DMS79 (cell line): Measurements from ENCODE around the gene DOCK8.

Experiments
- DNase-seq: peaks from one replicate; lab custom pipeline; 2025; lab: John Stamatoyannopoulos, UW

DOCK8 gene

GRCh38 chr9:495739-496138 is 281.1 kb downstream of the DOCK8 start:
- no peak for DNase-seq

- DNase-seq, result no peak
These were observed 288.7 kb downstream of the DOCK8 start for GRCh38 chr9:503326-503725.

DNA sequence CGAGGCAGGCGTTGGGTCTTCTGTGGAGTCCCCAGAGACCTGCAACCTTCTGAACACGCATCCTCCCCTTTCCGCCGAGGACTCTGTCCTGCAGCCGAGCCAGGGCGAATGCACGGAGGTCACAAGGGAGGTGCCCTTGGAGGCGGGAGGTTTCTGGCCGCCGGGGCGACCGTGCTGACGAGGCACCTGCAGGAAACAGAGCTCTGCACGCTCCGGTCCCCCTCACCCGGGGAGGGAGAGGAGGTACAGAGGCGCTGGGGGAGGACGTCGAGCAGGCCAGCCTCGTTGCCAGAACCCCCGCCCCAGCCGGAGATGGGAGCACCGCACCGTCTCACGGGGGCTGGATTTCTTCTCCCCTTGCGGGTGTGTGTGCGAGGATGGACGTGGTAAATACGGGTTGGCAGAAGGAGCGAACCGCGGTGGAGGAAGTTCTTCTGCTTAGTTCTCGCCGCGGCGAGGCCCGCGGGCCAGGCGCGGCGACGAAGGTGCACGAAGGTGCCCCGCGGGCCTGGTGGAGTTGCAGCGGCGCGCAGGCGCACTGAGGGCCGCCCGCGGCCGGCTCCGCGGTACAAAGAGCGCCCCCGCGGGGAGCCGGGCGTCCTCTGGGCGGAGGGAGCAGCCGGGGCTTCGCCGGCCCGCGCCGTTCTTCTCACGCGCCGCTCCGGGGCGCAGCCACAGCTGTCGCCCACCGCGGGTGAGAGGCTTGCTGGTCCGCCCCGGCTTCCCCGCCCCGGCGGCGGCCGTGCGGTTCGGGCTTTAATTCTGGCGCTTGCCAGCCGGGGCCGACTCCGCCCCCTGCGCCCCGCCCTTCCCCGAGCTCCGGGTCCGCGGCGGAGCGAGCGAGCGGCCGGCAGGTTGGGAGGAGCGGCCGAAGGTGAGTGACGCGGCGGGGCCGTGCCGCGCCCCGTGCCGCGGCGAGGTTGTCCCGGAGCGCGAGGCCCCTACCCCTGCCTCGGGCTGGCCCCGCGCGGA is 289.5 kb downstream of the DOCK8 start, which contains the start of gene KANK1:
Gene KANK1 (plus strand): TSS at position 815 of the 972 bp plus-strand sequence.
- peak; percentile 27 for DNase-seq

DNA sequence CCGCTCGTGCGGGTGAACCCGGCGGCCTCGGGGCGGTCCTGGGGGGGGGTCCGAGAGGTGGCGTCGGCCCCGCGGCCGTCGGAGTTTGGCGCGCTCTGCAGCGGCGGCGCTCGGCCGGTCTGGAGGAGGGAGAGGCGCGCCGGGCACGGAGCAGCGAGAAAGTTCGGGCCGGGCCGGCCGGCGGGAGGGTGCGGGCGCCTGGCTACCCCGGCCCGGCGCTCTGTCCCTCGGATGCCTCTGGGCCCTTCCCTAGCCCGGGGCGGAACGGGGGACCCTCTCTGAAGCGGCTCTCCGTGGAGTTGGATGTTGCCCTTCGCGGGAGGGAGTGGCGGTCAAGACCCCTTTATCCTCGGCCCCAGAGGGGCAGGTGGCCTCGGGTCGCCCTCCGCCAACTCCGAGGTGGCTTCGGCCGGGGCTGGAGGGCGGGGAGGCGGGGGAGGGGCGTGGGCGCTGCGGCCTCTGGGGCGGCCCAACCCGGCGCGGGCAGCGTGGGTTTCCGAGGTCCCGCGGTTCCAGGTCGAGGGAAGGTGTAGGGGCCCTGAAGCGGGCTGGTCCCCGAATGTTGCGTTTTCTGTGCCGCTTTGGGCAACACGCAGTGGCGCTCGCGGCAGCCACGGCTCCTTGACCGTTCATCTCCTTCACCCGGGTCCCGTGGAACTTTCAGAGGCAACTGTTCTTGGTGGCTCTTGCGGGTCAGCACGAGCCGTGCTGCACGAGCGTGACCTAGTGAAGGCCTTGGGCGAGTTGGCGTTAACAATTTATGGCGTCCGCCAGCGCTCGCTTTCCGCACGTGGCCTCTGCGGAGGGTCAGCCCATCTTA is 290.5 kb downstream of the DOCK8 start:
- no peak for DNase-seq

DNA sequence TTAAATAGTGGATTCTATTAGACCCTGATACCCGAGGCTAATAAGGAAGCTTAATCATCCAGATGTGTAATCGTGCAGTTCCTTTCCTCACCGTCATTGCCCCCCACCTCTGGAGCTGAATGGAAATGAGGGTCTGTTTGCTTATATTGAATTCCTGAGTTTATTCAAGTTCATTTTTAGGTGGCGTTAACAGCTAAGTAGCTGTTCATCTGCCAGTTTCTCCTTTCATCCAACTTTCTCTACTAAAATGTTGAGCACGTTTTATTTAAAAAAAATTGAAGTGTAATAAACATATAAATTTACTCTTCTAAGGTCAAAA is 291.0 kb downstream of the DOCK8 start:
- DNase-seq, result no peak

DNA sequence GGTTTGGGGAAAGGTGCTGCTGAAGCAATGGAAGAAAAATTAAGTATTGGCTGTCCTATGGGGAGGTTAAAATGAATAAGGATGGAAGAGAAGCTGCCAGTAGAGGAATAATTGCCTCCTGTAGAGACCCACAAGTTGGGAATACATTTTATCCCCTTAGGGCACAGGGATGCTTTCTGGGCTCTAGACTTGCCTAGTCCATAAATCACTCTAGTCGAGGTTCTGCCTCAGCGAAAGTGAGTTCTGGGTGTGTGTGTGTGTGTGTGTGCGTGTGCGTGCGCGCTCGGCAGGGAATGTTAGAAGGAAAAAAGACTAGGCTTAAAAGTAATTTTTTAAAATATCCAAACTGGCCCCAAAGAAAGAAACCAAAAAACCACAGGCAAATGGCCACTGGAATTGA is 291.6 kb downstream of the DOCK8 start:
- no peak for DNase-seq

GRCh38 chr9:511861-512260 is 297.2 kb downstream of the DOCK8 start:
- DNase-seq, result no peak

DNA sequence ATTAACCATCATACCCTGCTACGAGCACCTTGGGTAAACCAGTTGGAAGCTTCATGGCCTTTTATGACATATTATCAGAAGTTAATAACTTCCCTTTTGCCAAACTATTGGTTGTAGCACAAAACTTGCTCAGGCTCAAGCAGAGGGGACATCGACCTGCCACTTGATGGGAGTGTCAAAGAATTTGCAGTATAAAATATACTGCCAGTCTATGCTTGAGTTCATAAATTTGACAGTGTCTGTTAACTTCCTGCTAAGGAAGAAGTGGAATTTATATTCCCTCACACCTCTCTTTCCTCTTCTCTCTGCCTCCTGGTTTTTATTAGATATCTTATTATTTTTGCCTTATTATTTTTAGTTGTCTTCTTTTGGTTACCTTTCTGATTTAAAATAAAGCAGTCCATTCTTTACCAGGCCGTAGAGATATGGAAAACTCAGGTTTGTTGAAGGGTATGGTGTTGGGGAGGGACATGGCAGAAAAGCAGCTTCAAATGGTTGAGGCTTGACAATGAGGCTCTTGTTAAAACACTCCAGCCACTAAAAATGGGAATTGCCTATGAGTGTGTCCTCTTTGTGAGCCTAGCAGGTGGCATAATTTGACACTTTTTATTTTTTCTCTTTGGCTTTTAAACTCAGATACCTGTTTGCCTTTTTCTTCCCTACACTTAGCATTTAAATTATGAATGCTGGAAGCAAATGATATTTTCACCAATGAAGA is 298.0 kb downstream of the DOCK8 start:
- DNase-seq, result no peak
